ENCODE measurements around the gene ARF5. TPM values are rescaled to one million over a fixed set of nuclear protein-coding genes. Genes with fewer than 3 reads are reported as not detected.

The ARF5 gene
- total RNA-seq, 4 donors from 2014 or later = 113 to 162 (median 141) TPM

DNA sequence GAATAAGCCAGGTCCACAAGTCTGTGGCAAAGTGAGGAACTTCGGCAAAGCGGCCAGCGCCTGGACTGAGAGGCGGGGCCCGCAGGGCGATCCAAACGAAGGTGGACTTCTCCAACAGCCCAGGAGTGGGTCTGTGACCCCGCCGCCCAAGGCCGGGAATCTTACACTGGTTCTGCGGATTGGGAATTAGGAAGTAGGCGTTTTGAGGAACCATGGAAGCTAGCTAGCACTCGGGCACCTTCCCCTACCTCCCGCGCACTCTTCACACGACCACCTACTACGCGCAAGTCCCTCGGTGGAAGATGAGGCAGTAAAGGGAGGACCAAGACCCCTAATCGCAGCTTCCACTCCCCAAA is 570 bp upstream of the ARF5 start:
- ATAC-seq = no peak
- Histone ChIP-seq H3K27ac (peak overlapping the region; percentile 51 to 95 (median 92)), H3K27me3 (no peaks in the 10 kb centered on the region), H3K4me1 (peaks cover 10 to 56% (median 31%) of the 10 kb centered on the region in 3 donors), H3K36me3 (peaks cover 0 to 38% of the 10 kb centered on the region in 2 donors), H3K4me3 (peak overlapping the region; percentile 83 to 94), H3K9me3 (no peaks in the 10 kb centered on the region)
- TF ChIP-seq POLR2AphosphoS5 (IDR thresholded peaks at IDR 0.05) = no peak
- TF ChIP-seq, protein P1, sequence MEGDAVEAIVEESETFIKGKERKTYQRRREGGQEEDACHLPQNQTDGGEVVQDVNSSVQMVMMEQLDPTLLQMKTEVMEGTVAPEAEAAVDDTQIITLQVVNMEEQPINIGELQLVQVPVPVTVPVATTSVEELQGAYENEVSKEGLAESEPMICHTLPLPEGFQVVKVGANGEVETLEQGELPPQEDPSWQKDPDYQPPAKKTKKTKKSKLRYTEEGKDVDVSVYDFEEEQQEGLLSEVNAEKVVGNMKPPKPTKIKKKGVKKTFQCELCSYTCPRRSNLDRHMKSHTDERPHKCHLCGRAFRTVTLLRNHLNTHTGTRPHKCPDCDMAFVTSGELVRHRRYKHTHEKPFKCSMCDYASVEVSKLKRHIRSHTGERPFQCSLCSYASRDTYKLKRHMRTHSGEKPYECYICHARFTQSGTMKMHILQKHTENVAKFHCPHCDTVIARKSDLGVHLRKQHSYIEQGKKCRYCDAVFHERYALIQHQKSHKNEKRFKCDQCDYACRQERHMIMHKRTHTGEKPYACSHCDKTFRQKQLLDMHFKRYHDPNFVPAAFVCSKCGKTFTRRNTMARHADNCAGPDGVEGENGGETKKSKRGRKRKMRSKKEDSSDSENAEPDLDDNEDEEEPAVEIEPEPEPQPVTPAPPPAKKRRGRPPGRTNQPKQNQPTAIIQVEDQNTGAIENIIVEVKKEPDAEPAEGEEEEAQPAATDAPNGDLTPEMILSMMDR (IDR thresholded peaks at IDR 0.05) = peak in 1 of 4 experiments; percentile 6
- whole genome bisulfite sequencing, 2 donors (ENCODE audit: low coverage in 1 of 2) = 80% methylated on average over 2 of the region's 20 CpGs; no CpG with 5 or more reads in 1 of the 2 donors

DNA sequence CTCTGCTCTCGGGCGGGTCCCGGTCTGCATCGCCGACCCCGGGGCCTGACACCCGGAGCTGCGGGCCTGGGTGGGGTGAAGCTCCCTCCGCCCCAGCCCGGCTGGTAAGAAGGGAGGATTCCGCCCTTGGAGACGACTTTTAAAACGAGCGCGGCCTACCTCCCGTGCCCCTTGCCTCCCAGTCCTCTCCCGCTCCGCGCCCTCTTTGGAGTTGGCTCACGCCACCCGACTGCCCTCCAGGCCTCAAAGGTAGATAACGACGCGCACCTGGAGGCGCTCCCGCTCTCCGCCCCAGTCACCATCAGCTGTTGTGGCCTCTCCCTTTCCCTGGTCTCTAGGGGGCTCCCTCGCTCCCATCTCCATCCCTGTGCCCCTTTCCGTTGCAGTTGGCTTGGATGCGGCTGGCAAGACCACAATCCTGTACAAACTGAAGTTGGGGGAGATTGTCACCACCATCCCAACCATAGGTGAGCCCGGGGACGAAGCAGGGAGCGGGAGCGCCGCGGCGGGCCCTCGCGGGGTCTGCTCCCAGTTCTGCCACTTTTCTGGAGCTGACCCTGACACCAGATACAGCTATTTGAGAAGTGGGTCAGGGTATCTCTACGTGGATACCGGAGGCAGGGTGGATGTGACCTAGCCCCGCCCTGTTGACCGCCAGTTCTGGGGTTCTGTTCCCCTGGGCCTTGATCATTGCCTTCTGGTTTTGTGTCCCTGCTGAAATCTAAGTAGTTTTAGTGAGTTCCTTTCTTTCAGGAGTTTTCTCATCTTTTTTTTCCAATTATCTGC is 679 bp downstream of the ARF5 start:
- Histone ChIP-seq H3K27ac (peak overlapping the region; percentile 88 to 95 (median 92)), H3K4me1 (peaks cover 7 to 43% (median 20%) of the 10 kb centered on the region in 3 donors), H3K27me3 (no peaks in the 10 kb centered on the region), H3K9me3 (no peaks in the 10 kb centered on the region), H3K4me3 (peak overlapping the region; percentile 83 to 94), H3K36me3 (peaks cover 0 to 37% of the 10 kb centered on the region in 2 donors)
- ATAC-seq = peak; percentile 18
- peak in 1 of 2 donors; percentile 1 for TF ChIP-seq POLR2A (IDR thresholded peaks at IDR 0.05)
- TF ChIP-seq EP300 (IDR thresholded peaks at IDR 0.05) = no peak
- TF ChIP-seq POLR2AphosphoS5 (IDR thresholded peaks at IDR 0.05) = no peak
- TF ChIP-seq, protein P1 (IDR thresholded peaks at IDR 0.05) = peak in 2 of 4 experiments; percentile 9 to 55
- 0 to 16% methylated on average over 9 to 18 of the region's 43 CpGs for WGBS, 2 donors (ENCODE audit: low coverage in 1 of 2)

DNA sequence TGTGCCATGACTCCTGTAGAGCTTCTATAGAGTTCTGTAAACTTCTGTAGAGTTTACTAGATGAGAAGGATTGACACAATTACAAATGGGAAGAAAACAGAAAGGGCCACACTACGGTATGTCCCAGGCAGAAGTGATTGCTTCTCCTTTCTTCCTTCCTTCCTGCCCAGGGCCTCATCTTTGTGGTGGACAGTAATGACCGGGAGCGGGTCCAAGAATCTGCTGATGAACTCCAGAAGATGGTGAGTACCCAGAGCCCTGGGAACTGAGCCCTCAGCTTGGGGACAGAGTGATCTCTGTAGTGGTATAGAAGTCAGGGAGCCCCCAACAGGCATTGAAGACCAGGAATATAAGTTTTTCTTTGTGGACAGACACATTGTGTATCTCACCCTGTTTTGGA is 1.7 kb downstream of the ARF5 start:
- peak overlapping the region in 1 of 4 donors; percentile 93 for H3K27ac ChIP-seq

DNA sequence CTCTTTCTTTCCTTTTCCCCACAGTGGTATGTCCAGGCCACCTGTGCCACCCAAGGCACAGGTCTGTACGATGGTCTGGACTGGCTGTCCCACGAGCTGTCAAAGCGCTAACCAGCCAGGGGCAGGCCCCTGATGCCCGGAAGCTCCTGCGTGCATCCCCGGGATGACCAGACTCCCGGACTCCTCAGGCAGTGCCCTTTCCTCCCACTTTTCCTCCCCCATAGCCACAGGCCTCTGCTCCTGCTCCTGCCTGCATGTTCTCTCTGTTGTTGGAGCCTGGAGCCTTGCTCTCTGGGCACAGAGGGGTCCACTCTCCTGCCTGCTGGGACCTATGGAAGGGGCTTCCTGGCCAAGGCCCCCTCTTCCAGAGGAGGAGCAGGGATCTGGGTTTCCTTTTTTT is 3.0 kb downstream of the ARF5 start:
- 100% methylated on average over 1 of the region's 7 CpGs; no CpG with 5 or more reads in 1 of the 2 donors for WGBS, 2 donors (ENCODE audit: low coverage in 1 of 2)
- Histone ChIP-seq H3K36me3 (peaks cover 0 to 37% of the 10 kb centered on the region in 2 donors), H3K9me3 (no peaks in the 10 kb centered on the region), H3K27ac (no peak overlapping the region), H3K4me1 (peaks cover 0 to 25% (median 11%) of the 10 kb centered on the region in 3 donors), H3K27me3 (no peaks in the 10 kb centered on the region), H3K4me3 (no peak overlapping the region)
- TF ChIP-seq EP300 (IDR thresholded peaks at IDR 0.05) = no peak
- TF ChIP-seq, protein P1 (IDR thresholded peaks at IDR 0.05) = no peak
- ATAC-seq = no peak

More for the DNA sequence above, 1.7 kb downstream of the ARF5 start:
- Histone ChIP-seq H3K27me3 (no peaks in the 10 kb centered on the region), H3K4me1 (peaks cover 0 to 33% (median 11%) of the 10 kb centered on the region in 3 donors), H3K9me3 (no peaks in the 10 kb centered on the region), H3K4me3 (peak overlapping the region in 1 of 2 donors; percentile 94), H3K36me3 (peaks cover 0 to 37% of the 10 kb centered on the region in 2 donors)
- TF ChIP-seq, protein P1 (IDR thresholded peaks at IDR 0.05) = no peak
- TF ChIP-seq POLR2AphosphoS5 (IDR thresholded peaks at IDR 0.05) (no peak), POLR2A (IDR thresholded peaks at IDR 0.05) (no peak), EP300 (IDR thresholded peaks at IDR 0.05) (no peak)
- no peak for ATAC-seq
- 78 to 88% methylated on average over 1 to 3 of the region's 3 CpGs for WGBS, 2 donors (ENCODE audit: low coverage in 1 of 2)

DNA sequence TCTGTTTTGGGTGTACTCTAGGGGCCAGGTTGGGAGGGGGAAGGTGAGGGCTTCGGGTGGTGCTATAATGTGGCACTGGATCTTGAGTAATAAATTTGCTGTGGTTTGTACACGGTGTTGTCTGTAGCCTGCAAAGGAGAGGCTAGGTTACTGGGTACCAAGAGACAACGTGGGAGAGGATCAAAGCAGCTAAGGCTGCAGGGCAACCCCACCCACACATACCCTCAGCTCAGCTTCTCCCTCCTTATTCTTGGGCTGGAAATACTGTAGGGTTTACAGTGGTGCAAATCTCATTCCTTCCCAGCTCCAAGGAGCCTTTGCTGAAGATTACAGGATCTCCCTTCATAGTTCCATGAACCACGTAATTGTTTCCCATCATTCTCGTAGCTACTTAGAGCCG is 3.4 kb downstream of the ARF5 start:
- H3K27me3 ChIP-seq = no peaks in the 10 kb centered on the region
- TF ChIP-seq POLR2A (IDR thresholded peaks at IDR 0.05) (no peak), POLR2AphosphoS5 (IDR thresholded peaks at IDR 0.05) (no peak), EP300 (IDR thresholded peaks at IDR 0.05) (no peak)
- TF ChIP-seq, protein P1 (IDR thresholded peaks at IDR 0.05) = no peak
- ATAC-seq = no peak

More for the DNA sequence above, 3.4 kb downstream of the ARF5 start:
- Histone ChIP-seq H3K4me1 (peaks cover 0 to 23% (median 11%) of the 10 kb centered on the region in 3 donors), H3K27ac (no peak overlapping the region), H3K36me3 (peaks cover 0 to 37% of the 10 kb centered on the region in 2 donors), H3K9me3 (no peaks in the 10 kb centered on the region), H3K4me3 (no peak overlapping the region)
- 76 to 88% methylated on average over 3 to 5 of the region's 6 CpGs for WGBS, 2 donors (ENCODE audit: low coverage in 1 of 2)
